ENCODE data around the gene SLC5A12.

SLC5A12 gene

GRCh38 chr11:26721948-26722475, at the start of gene SLC5A12:
SLC5A12 (minus strand) TSS chr11:26722060; CDS start chr11:26721714, 346 bp downstream.
- no peak for DNase-seq

GRCh38 chr11:26769027-26769426, 47.2 kb upstream of the SLC5A12 start:
- no peak for DNase-seq

GRCh38 chr11:26767060-26767459, 45.2 kb upstream of the SLC5A12 start:
- DNase-seq = no peak

GRCh38 chr11:26765323-26765722, 43.5 kb upstream of the SLC5A12 start:
- no peak for DNase-seq

GRCh38 chr11:26764825-26765224, 43.0 kb upstream of the SLC5A12 start:
- DNase-seq = no peak

GRCh38 chr11:26764315-26764714, 42.5 kb upstream of the SLC5A12 start:
- no peak for DNase-seq

GRCh38 chr11:26762089-26762488, 40.2 kb upstream of the SLC5A12 start:
- DNase-seq = no peak

- DNase-seq = no peak
These were observed 39.5 kb upstream of the SLC5A12 start for GRCh38 chr11:26761361-26761809.

GRCh38 chr11:26757995-26758394, 36.1 kb upstream of the SLC5A12 start:
- DNase-seq = no peak

- DNase-seq = no peak
These were observed 33.9 kb upstream of the SLC5A12 start for GRCh38 chr11:26755762-26756161.

GRCh38 chr11:26753723-26754504, 32.1 kb upstream of the SLC5A12 start:
- DNase-seq = peak; percentile 13

- DNase-seq = no peak
These were observed 28.1 kb upstream of the SLC5A12 start for GRCh38 chr11:26749927-26750326.

GRCh38 chr11:26743622-26744021, 21.8 kb upstream of the SLC5A12 start:
- DNase-seq = no peak

GRCh38 chr11:26742966-26743365, 21.1 kb upstream of the SLC5A12 start:
- DNase-seq = no peak

GRCh38 chr11:26741036-26741435, 19.2 kb upstream of the SLC5A12 start:
- no peak for DNase-seq

GRCh38 chr11:26739366-26740073, 17.7 kb upstream of the SLC5A12 start:
- no peak for DNase-seq

GRCh38 chr11:26734691-26735090, 12.8 kb upstream of the SLC5A12 start:
- no peak for DNase-seq

- DNase-seq = no peak
These were observed 9.2 kb upstream of the SLC5A12 start for GRCh38 chr11:26731084-26731456.

GRCh38 chr11:26730414-26731083, 8.7 kb upstream of the SLC5A12 start:
- no peak for DNase-seq

- no peak for DNase-seq
These were observed 7.4 kb upstream of the SLC5A12 start for GRCh38 chr11:26729284-26729683.

- DNase-seq = no peak
These were observed 5.1 kb upstream of the SLC5A12 start for GRCh38 chr11:26726960-26727359.

GRCh38 chr11:26719998-26720397, 1.9 kb downstream of the SLC5A12 start:
- DNase-seq = no peak

GRCh38 chr11:26719289-26719973, 2.4 kb downstream of the SLC5A12 start:
- DNase-seq = no peak

Measured in NCI-H1092 treated with DMSO at 0.1 percent for 48 hours (cell line).